ENCODE data around the gene MYG1. TPM values are rescaled to one million over a fixed set of nuclear protein-coding genes. Genes with fewer than 3 reads are reported as not detected.

The MYG1 gene
- polyA plus RNA-seq, 1 of the 3 experiments (the other 2 are of a cell fraction), result 101 TPM

DNA sequence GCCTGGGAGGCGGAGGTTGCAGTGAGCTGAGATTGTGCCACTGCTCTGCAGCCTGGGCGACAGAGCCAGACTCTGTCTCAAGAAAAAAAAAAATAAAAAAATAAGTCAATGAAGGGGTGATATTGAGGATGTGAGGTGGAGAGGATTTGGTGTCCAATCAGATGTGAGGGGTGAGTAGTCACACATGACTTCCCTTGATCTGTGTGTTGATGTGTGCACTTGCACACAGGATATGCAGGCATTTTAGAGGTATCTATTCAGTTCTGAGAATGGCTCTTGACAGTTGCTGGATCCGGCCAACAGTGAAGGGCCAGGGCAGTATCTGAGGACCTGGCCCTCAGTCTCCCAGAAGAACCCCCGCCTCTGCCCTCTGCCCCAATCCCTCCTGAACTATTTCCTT, 44.5 kb downstream of the MYG1 start:
- TF ChIP-seq FOSL2 (IDR thresholded peaks at IDR 0.05; ENCODE audit: borderline replicate concordance, low read depth), result no peak
- TF ChIP-seq SMC3 (IDR thresholded peaks at IDR 0.05; ENCODE audit: low read depth, low read length), result no peak
- no peak for TF ChIP-seq MXI1 (IDR thresholded peaks at IDR 0.05; ENCODE audit: low read depth, low read length)
- no peak for TF ChIP-seq YY1 (IDR thresholded peaks at IDR 0.05; ENCODE audit: low read depth)
- TF ChIP-seq SIN3A (IDR thresholded peaks at IDR 0.05; ENCODE audit: borderline replicate concordance, low read depth, low read length), result no peak
- TF ChIP-seq, protein P1, sequence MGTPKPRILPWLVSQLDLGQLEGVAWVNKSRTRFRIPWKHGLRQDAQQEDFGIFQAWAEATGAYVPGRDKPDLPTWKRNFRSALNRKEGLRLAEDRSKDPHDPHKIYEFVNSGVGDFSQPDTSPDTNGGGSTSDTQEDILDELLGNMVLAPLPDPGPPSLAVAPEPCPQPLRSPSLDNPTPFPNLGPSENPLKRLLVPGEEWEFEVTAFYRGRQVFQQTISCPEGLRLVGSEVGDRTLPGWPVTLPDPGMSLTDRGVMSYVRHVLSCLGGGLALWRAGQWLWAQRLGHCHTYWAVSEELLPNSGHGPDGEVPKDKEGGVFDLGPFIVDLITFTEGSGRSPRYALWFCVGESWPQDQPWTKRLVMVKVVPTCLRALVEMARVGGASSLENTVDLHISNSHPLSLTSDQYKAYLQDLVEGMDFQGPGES (IDR thresholded peaks at IDR 0.05; ENCODE audit: low read depth, low read length), result no peak
- TF ChIP-seq NRF1 (IDR thresholded peaks at IDR 0.05; ENCODE audit: low read depth, low read length), result no peak
- no peak for TF ChIP-seq RAD21 (IDR thresholded peaks at IDR 0.05; ENCODE audit: low read length)
- no peak for TF ChIP-seq TAF1 (IDR thresholded peaks at IDR 0.05; ENCODE audit: borderline replicate concordance, low read depth, low read length)
- no peak for DNase-seq
- no peak overlapping the region for H3K27ac ChIP-seq (ENCODE audit: low read depth in 2 of 2, low read length in 1 of 2)
- ChIA-PET CTCF (interaction anchor here (1.1 to 8.5 kb wide), 16 partner anchors 9 to 165 kb away, joined by 4 to 294 read pairs (median 12); partner anchors contain the start of genes AAAS, AMHR2, MYG1 and NPFF), POLR2A (interaction anchor here (1.7 to 3.4 kb wide), 4 partner anchors 19 to 157 kb away, joined by 9 to 105 read pairs (median 16); partner anchors contain the start of genes AAAS, PRR13 and TARBP2)
- 98% methylated on average over 4 of the region's 4 CpGs for WGBS (ENCODE audit: low lambda C conversion rate)
- H3K9me3 ChIP-seq, result no peaks in the 10 kb centered on the region
- H4K20me1 ChIP-seq (ENCODE audit: insufficient read depth), result no peaks in the 10 kb centered on the region
- peaks cover 0 to 16% of the 10 kb centered on the region in 2 experiments; a peak in 2 of 4 replicates for H3K4me1 ChIP-seq (ENCODE audit: control insufficient read depth in 1 of 2, insufficient read depth in 2 of 2, low read depth in 1 of 2, low read length in 1 of 2)
- no peak overlapping the region for H3K9ac ChIP-seq
- no peaks in the 10 kb centered on the region for H3K27me3 ChIP-seq (ENCODE audit: insufficient read depth)
- no peaks in the 10 kb centered on the region for H3K36me3 ChIP-seq (replicated peaks in 1 of 2; ENCODE audit: control insufficient read depth in 1 of 2, insufficient read depth in 2 of 2, low read length in 1 of 2)
- H3K9me2 ChIP-seq, result no peaks in the 10 kb centered on the region
- peaks cover 14% of the 10 kb centered on the region for H3F3A ChIP-seq (replicated peaks; ENCODE audit: insufficient read depth)
- no peaks in the 10 kb centered on the region for H3K79me2 ChIP-seq (ENCODE audit: insufficient read depth)
- peak overlapping the region; percentile 97 for H2AFZ ChIP-seq (ENCODE audit: low read depth)
- peak overlapping the region; percentile 83; the same call in 1 of the 2 replicates for H3K4me2 ChIP-seq
- H3K4me3 ChIP-seq (ENCODE audit: low read depth in 2 of 2, low read length in 1 of 2), result no peak overlapping the region

- Histone ChIP-seq H3K9me2 (no peaks in the 10 kb centered on the region), H3K79me2 (ENCODE audit: insufficient read depth) (no peaks in the 10 kb centered on the region), H2AFZ (ENCODE audit: low read depth) (peak overlapping the region; percentile 97), H3K36me3 (replicated peaks in 1 of 2; ENCODE audit: control insufficient read depth in 1 of 2, insufficient read depth in 2 of 2, low read length in 1 of 2) (no peaks in the 10 kb centered on the region), H3K9me3 (no peaks in the 10 kb centered on the region), H4K20me1 (ENCODE audit: insufficient read depth) (no peaks in the 10 kb centered on the region), H3K9ac (peak overlapping the region; percentile 40; the same call in 1 of the 2 replicates), H3K4me3 (ENCODE audit: low read depth in 2 of 2, low read length in 1 of 2) (peak overlapping the region; percentile 53 to 72), H3F3A (replicated peaks; ENCODE audit: insufficient read depth) (peaks cover 14% of the 10 kb centered on the region), H3K4me2 (peak overlapping the region; percentile 83), H3K4me1 (ENCODE audit: control insufficient read depth in 1 of 2, insufficient read depth in 2 of 2, low read depth in 1 of 2, low read length in 1 of 2) (peaks cover 0 to 14% of the 10 kb centered on the region in 2 experiments; a peak in 2 of 4 replicates), H3K27me3 (ENCODE audit: insufficient read depth) (no peaks in the 10 kb centered on the region), H3K27ac (ENCODE audit: low read depth in 2 of 2, low read length in 1 of 2) (no peak overlapping the region)
- TF ChIP-seq YY1 (IDR thresholded peaks at IDR 0.05; ENCODE audit: low read depth) (no peak), SMC3 (IDR thresholded peaks at IDR 0.05; ENCODE audit: low read depth, low read length) (no peak), RXRA (IDR thresholded peaks at IDR 0.05; ENCODE audit: borderline replicate concordance, low read depth) (no peak), USF2 (IDR thresholded peaks at IDR 0.05; ENCODE audit: borderline replicate concordance, low read depth, low read length) (no peak), POLR2AphosphoS5 (IDR thresholded peaks at IDR 0.05; ENCODE audit: low read depth, low read length) (no peak), EZH2phosphoT487 (IDR thresholded peaks at IDR 0.05; ENCODE audit: borderline replicate concordance, low read depth) (no peak), MXI1 (IDR thresholded peaks at IDR 0.05; ENCODE audit: low read depth, low read length) (no peak), TCF12 (IDR thresholded peaks at IDR 0.05) (no peak), NRF1 (IDR thresholded peaks at IDR 0.05; ENCODE audit: low read depth, low read length) (no peak), EP300 (IDR thresholded peaks at IDR 0.05; ENCODE audit: borderline replicate concordance in 1 of 2, low read depth in 1 of 2, low read length in 1 of 2) (no peak), ELF1 (IDR thresholded peaks at IDR 0.05) (no peak), RFX5 (IDR thresholded peaks at IDR 0.05; ENCODE audit: low read length) (no peak), JUND (IDR thresholded peaks at IDR 0.05) (no peak), MEF2A (IDR thresholded peaks at IDR 0.05; ENCODE audit: borderline replicate concordance, low read depth) (no peak)
- CTCF ChIA-PET, result interaction anchor here (0.7 to 8.5 kb wide), 45 partner anchors 8 to 199 kb away, joined by 3 to 294 read pairs (median 6); partner anchors contain the start of genes AAAS, AMHR2, MYG1 and NPFF
- POLR2A ChIA-PET, result interaction anchor here (0.6 to 3.4 kb wide), 13 partner anchors 14 to 1143 kb away, joined by 3 to 105 read pairs (median 4); partner anchors contain the start of genes AAAS, PRR13 and TARBP2
- 19% methylated on average over 7 of the region's 19 CpGs for WGBS (ENCODE audit: low lambda C conversion rate)
- no peak for DNase-seq
Measured at GRCh38 chr12:53344487-53344823, 45.0 kb downstream of the MYG1 start.
